H1 (cell line): Measurements from ENCODE around the gene PRRT2.

Experiments
- EZH2 ChIP-seq: fragments of 200-600 bp; sonication (generic); IDR thresholded peaks from 2 replicates; pipeline ENCODE4 v1.7.1; 2012; ENCODE audit warnings: low read depth, mild to moderate bottlenecking, moderate library complexity, low read length, inconsistent platforms; ENCODE audit not compliant: severe bottlenecking
- FOSL1 ChIP-seq: IDR thresholded peaks from 2 replicates; pipeline ENCODE4 v1.6.1; 2011; ENCODE audit warnings: mild to moderate bottlenecking, low read depth, low read length, moderate library complexity; ENCODE audit not compliant: insufficient read depth
- MAFK ChIP-seq: IDR thresholded peaks from 2 replicates; pipeline ENCODE4 v1.6.1; 2012; ENCODE audit warnings: low read depth, mild to moderate bottlenecking, improper control_type of control experiment, low read length
- POLR2A ChIP-seq, 2 experiments: IDR thresholded peaks; 1 replicate in 1 of 2; 2 replicates in 1 of 2; pipeline ENCODE4 v1.6.1; 2011; ENCODE audit warnings: low read depth in 2 of 2, low read length in 2 of 2, mild to moderate bottlenecking in 2 of 2; ENCODE audit errors: control extremely low read depth in 1 of 2
- POLR2AphosphoS5 ChIP-seq: IDR thresholded peaks from 2 replicates; pipeline ENCODE4 v1.6.1; 2011; ENCODE audit warnings: low read depth, low read length
- RFX5 ChIP-seq: IDR thresholded peaks from 2 replicates; pipeline ENCODE4 v1.6.1; 2011; ENCODE audit warnings: low read depth, low read length, improper control_type of control experiment, borderline replicate concordance
- RNF2 ChIP-seq: fragments of 200-900, 300-1000 bp; sonication (generic); IDR thresholded peaks from 2 replicates; pipeline ENCODE4 v1.7.1; 2016; ENCODE audit warnings: borderline replicate concordance, low read depth, mild to moderate bottlenecking, antibody characterized with exemption, low read length; ENCODE audit not compliant: poor library complexity, severe bottlenecking; ENCODE audit errors: missing control alignments
- SIN3A ChIP-seq, 2 experiments: IDR thresholded peaks in 1 of 2; conservative IDR thresholded peaks in 1 of 2; 2 replicates each; pipeline ENCODE4 v1.6.1; 2011 to 2012; ENCODE audit warnings: low read length in 2 of 2, improper control_type of control experiment in 1 of 2, low read depth in 1 of 2, mild to moderate bottlenecking in 1 of 2

GRCh38 chr16:29826342-29826695, 14.3 kb downstream of the PRRT2 start:
- TF ChIP-seq SIN3A (conservative IDR thresholded peaks at IDR 0.05 in 1 of 2, IDR thresholded peaks at IDR 0.05 in 1 of 2; ENCODE audit: low read depth in 1 of 2, low read length in 2 of 2) (no peak), POLR2A (IDR thresholded peaks at IDR 0.05; ENCODE audit: control extremely low read depth in 1 of 2, low read depth in 2 of 2, low read length in 2 of 2) (no peak), POLR2AphosphoS5 (no peak), MAFK (no peak), EZH2 (no peak), RFX5 (no peak), RNF2 (no peak), FOSL1 (no peak)
